GM23338 (cell line): ENCODE measurements around the gene PDIA3. TPM values are rescaled to one million over a fixed set of nuclear protein-coding genes. Genes with fewer than 3 reads are reported as not detected.

Source experiments
- ATAC-seq: fragments of 200-7000 bp; cut with Tn5 transposase; 3 replicates; pipeline ENCODE4 v1.9.1; 2020
- DNase-seq: peaks from one replicate; pipeline ENCODE4 v3.0.0-alpha.2; 2015; ENCODE audit warnings: low spot score
- H2AFZ ChIP-seq: fragments of 200-600 bp; sonication (generic); 2 replicates; pipeline ENCODE4 v1.8.0; 2016; ENCODE audit warnings: antibody characterized with exemption, mild to moderate bottlenecking, moderate library complexity
- H3F3A ChIP-seq: fragments of 200-600 bp; sonication (generic); replicated peaks from 2 replicates; pipeline ENCODE4 v1.8.0; 2017; ENCODE audit warnings: antibody characterized with exemption, mixed run types, low read depth
- H3K27ac ChIP-seq: fragments of 200-600 bp; sonication (generic); 2 replicates; pipeline ENCODE4 v1.6.1; 2016; ENCODE audit warnings: low read depth
- H3K27me3 ChIP-seq: fragments of 200-600 bp; sonication (generic); 2 replicates; pipeline ENCODE4 v1.8.0; 2016; ENCODE audit warnings: mild to moderate bottlenecking, mixed run types, moderate library complexity; ENCODE audit not compliant: insufficient read depth
- H3K36me3 ChIP-seq: fragments of 200-600 bp; sonication (generic); 2 replicates; pipeline ENCODE4 v1.8.0; 2016; ENCODE audit warnings: mild to moderate bottlenecking; ENCODE audit not compliant: insufficient read depth
- H3K4me1 ChIP-seq: fragments of 200-600 bp; sonication (generic); 2 replicates; pipeline ENCODE4 v1.8.0; 2016; ENCODE audit warnings: mild to moderate bottlenecking, moderate library complexity; ENCODE audit not compliant: insufficient read depth
- H3K4me2 ChIP-seq: fragments of 200-600 bp; sonication (generic); 2 replicates; pipeline ENCODE4 v1.7.1; 2017; ENCODE audit warnings: mixed run types
- H3K4me3 ChIP-seq: fragments of 200-600 bp; sonication (generic); 2 replicates; pipeline ENCODE4 v1.6.1; 2016; ENCODE audit warnings: mixed run types
- H3K79me2 ChIP-seq: fragments of 200-600 bp; sonication (generic); replicated peaks from 2 replicates; pipeline ENCODE4 v1.8.0; 2017; ENCODE audit warnings: mild to moderate bottlenecking; ENCODE audit not compliant: insufficient read depth
- H3K9me2 ChIP-seq: fragments of 200-600 bp; sonication (generic); 2 replicates; pipeline ENCODE4 v1.8.0; 2017; ENCODE audit not compliant: insufficient read depth
- H4K20me1 ChIP-seq: fragments of 200-600 bp; sonication (generic); replicated peaks from 2 replicates; pipeline ENCODE4 v1.8.0; 2017; ENCODE audit warnings: mild to moderate bottlenecking; ENCODE audit not compliant: insufficient read depth
- H3K27ac Mint-ChIP-seq: 2 replicates; pipeline ENCODE4 v1.8.0; 2020; ENCODE audit warnings: inconsistent platforms, mild to moderate bottlenecking, moderate library complexity, mixed read lengths
- H3K27me3 Mint-ChIP-seq: 3 replicates; pipeline ENCODE4 v1.8.0; 2022; ENCODE audit warnings: low read depth, mild to moderate bottlenecking, moderate library complexity, mixed read lengths, inconsistent platforms; ENCODE audit not compliant: insufficient read depth, poor library complexity
- H3K36me3 Mint-ChIP-seq: 3 replicates; pipeline ENCODE4 v1.8.0; 2021; ENCODE audit warnings: low read depth, mild to moderate bottlenecking, inconsistent platforms, moderate library complexity, mixed read lengths
- H3K4me1 Mint-ChIP-seq: 3 replicates; pipeline ENCODE4 v1.8.0; 2020; ENCODE audit warnings: mild to moderate bottlenecking, inconsistent platforms, mixed read lengths
- H3K4me3 Mint-ChIP-seq: 3 replicates; pipeline ENCODE4 v1.8.0; 2021; ENCODE audit warnings: moderate library complexity, mild to moderate bottlenecking, inconsistent platforms, mixed read lengths
- H3K9me3 Mint-ChIP-seq: 3 replicates; pipeline ENCODE4 v1.8.0; 2020; ENCODE audit warnings: moderate library complexity, mild to moderate bottlenecking, inconsistent platforms, mixed read lengths
- CREB1 ChIP-seq: fragments of 250-450 bp; sonication (Bioruptor Pico); IDR thresholded peaks from 2 replicates; pipeline ENCODE4 v1.5.0; 2020; ENCODE audit warnings: low read depth, mild to moderate bottlenecking, moderate library complexity
- CTCF ChIP-seq, 2 experiments: fragments of 200-600 bp in 1 of 2; sonication (generic) in 1 of 2; conservative IDR thresholded peaks; 2 replicates each; pipeline versions ENCODE4 v1.5.1 to v1.6.1; 2016 to 2017; ENCODE audit warnings: antibody characterized with exemption in 2 of 2, low read depth in 2 of 2, mild to moderate bottlenecking in 2 of 2, moderate library complexity in 1 of 2
- ETS1 ChIP-seq: IDR thresholded peaks from 2 replicates; pipeline ENCODE4 v1.6.1; 2016; ENCODE audit warnings: antibody characterized with exemption
- EZH2 ChIP-seq: fragments of 200-600 bp; sonication (generic); IDR thresholded peaks from one replicate; pipeline ENCODE4 v1.8.0; 2017; ENCODE audit warnings: antibody characterized with exemption, mild to moderate bottlenecking, low read depth; ENCODE audit not compliant: unreplicated experiment
- EZH2phosphoT487 ChIP-seq: fragments of 200-600 bp; sonication (generic); IDR thresholded peaks from one replicate; pipeline ENCODE4 v1.8.1; 2018; ENCODE audit warnings: antibody characterized with exemption; ENCODE audit not compliant: unreplicated experiment
- JUNB ChIP-seq: IDR thresholded peaks from one replicate; pipeline ENCODE4 v1.6.1; 2016; ENCODE audit warnings: antibody characterized with exemption; ENCODE audit not compliant: unreplicated experiment
- NANOG ChIP-seq: IDR thresholded peaks from 2 replicates; pipeline ENCODE4 v1.6.1; 2016; ENCODE audit warnings: antibody characterized with exemption, borderline replicate concordance
- POLR2AphosphoS5 ChIP-seq: IDR thresholded peaks from 2 replicates; pipeline ENCODE4 v1.6.1; 2016; ENCODE audit warnings: antibody characterized with exemption, low read depth
- REST ChIP-seq: IDR thresholded peaks from one replicate; pipeline ENCODE4 v1.6.1; 2018; ENCODE audit warnings: antibody characterized with exemption; ENCODE audit not compliant: unreplicated experiment
- STAT1 ChIP-seq: IDR thresholded peaks from one replicate; pipeline ENCODE4 v1.6.1; 2016; ENCODE audit warnings: antibody characterized with exemption; ENCODE audit not compliant: unreplicated experiment
- ZNF114 ChIP-seq: fragments of 250-450 bp; sonication (Bioruptor Pico); IDR thresholded peaks from 2 replicates; pipeline ENCODE4 v1.5.0; 2020; ENCODE audit warnings: mild to moderate bottlenecking, moderate library complexity
- ZNF331 ChIP-seq: fragments of 250-450 bp; sonication (Bioruptor Pico); IDR thresholded peaks from 2 replicates; pipeline ENCODE4 v1.5.0; 2020; ENCODE audit warnings: low read depth, mild to moderate bottlenecking, moderate library complexity
- ZNF462 ChIP-seq: fragments of 250-450 bp; sonication (Bioruptor Pico); IDR thresholded peaks from 2 replicates; pipeline ENCODE4 v1.5.0; 2020; ENCODE audit warnings: mild to moderate bottlenecking, moderate library complexity
- polyA plus RNA-seq: library from polyadenylated mRNA; unstranded; fragments of >200 nt; fragmentation: Nextera tagmentation; extraction: Ambion mirVana; gene quantifications from 2 replicates; pipeline ENCODE4 v1.2.1, GENCODE V29; 2016
- total RNA-seq: library from RNA; depleted of rRNA; stranded (reverse); fragments of >200 nt; shearing (Covaris generic); gene quantifications from 2 replicates; pipeline ENCODE4 v1.2.3, GENCODE V29; 2014

PDIA3 gene
- total and polyA plus RNA-seq, 2 experiments from 2014 or later, result 363 to 631 TPM

- H3K4me1 Mint-ChIP-seq, result peaks cover 17% of the 10 kb centered on the region
- Histone ChIP-seq H2AFZ (no peak overlapping the region), H3K9me2 (no peaks in the 10 kb centered on the region), H3K27me3 (no peaks in the 10 kb centered on the region), H3K4me3 (peak overlapping the region; percentile 95), H3K27ac (no peak overlapping the region), H3K4me1 (peaks cover 11% of the 10 kb centered on the region), H3K4me2 (peak overlapping the region; percentile 96), H4K20me1 (peaks cover 23% of the 10 kb centered on the region), H3F3A (peaks cover 56% of the 10 kb centered on the region), H3K36me3 (peaks cover 28% of the 10 kb centered on the region), H3K79me2 (no peaks in the 10 kb centered on the region)
- ATAC-seq, result peak; percentile 21
- H3K27ac Mint-ChIP-seq, result no peak overlapping the region
- no peaks in the 10 kb centered on the region; the same call in 2 of the 3 replicates for H3K9me3 Mint-ChIP-seq
- H3K36me3 Mint-ChIP-seq, result peaks cover 36% of the 10 kb centered on the region
- peak; percentile 66 for DNase-seq
- TF ChIP-seq REST, result no peak
- TF ChIP-seq ZNF331 (CRISPR knock-in tag), result no peak
- TF ChIP-seq JUNB, result no peak
- no peak for TF ChIP-seq ETS1
- no peak for TF ChIP-seq EZH2phosphoT487
- no peak for TF ChIP-seq NANOG
- TF ChIP-seq CTCF (conservative IDR thresholded peaks at IDR 0.05; ENCODE audit: low read depth in 2 of 2), result peak; percentile 50 to 70
- no peak for TF ChIP-seq ZNF114 (CRISPR knock-in tag)
- TF ChIP-seq ZNF462, result no peak
- TF ChIP-seq EZH2, result no peak
- TF ChIP-seq CREB1, result 0 out of 2 replicates have a peak, but pooled peaks have one; percentile 16
- 0 out of 2 replicates have a peak, but pooled peaks have one; percentile 13 for TF ChIP-seq POLR2AphosphoS5
- TF ChIP-seq STAT1, result no peak
- H3K27me3 Mint-ChIP-seq, result peaks cover 19% of the 10 kb centered on the region
- peak overlapping the region; percentile 82 for H3K4me3 Mint-ChIP-seq
Observed at GRCh38 chr15:43775411-43775965, 29.2 kb downstream of the PDIA3 start.
